CD8-positive, alpha-beta memory T cell (primary cell): ENCODE measurements around the gene GJB5. TPM values are rescaled to one million over a fixed set of nuclear protein-coding genes. Genes with fewer than 3 reads are reported as not detected.

Experiments used
- CTCF ChIA-PET: fragments of 350-600 bp; sonication (Branson Sonifier 250); formaldehyde crosslinking; loops from one replicate; lab custom pipeline; 2021; ENCODE audit warnings: antibody characterized with exemption; lab: Charles Lee
- POLR2A ChIA-PET: fragments of 350-600 bp; sonication (Branson Sonifier 250); formaldehyde crosslinking; loops from one replicate; lab custom pipeline; 2021; ENCODE audit warnings: antibody characterized with exemption; lab: Charles Lee
- DNase-seq, 5 donors: peaks; one replicate each; pipeline versions ENCODE4 v3.0.0 to v3.0.0-alpha.2; 2020 to 2022; ENCODE audit warnings: mixed read lengths in 1 of 5
- H3K27ac ChIP-seq: one replicate; pipeline ENCODE4 v1.7.0; 2013; ENCODE audit warnings: low read depth, mild to moderate bottlenecking, low read length, moderate library complexity
- H3K27me3 ChIP-seq: 2 replicates; pipeline ENCODE4 v1.7.0; 2013; ENCODE audit warnings: low read length, mild to moderate bottlenecking; ENCODE audit not compliant: insufficient read depth, poor library complexity, severe bottlenecking
- H3K36me3 ChIP-seq: 2 replicates; pipeline ENCODE4 v1.7.0; 2013; ENCODE audit warnings: mild to moderate bottlenecking, low read length, moderate library complexity; ENCODE audit not compliant: insufficient read depth
- H3K4me1 ChIP-seq: 2 replicates; pipeline ENCODE4 v1.7.0; 2013; ENCODE audit warnings: mild to moderate bottlenecking, low read length, moderate library complexity; ENCODE audit not compliant: insufficient read depth
- H3K4me3 ChIP-seq: 2 replicates; pipeline ENCODE4 v1.7.0; 2013; ENCODE audit warnings: mild to moderate bottlenecking, low read length
- H3K9me3 ChIP-seq: 2 replicates; pipeline ENCODE4 v1.7.0; 2013; ENCODE audit warnings: mild to moderate bottlenecking, low read length
- H3K27ac Mint-ChIP-seq, 8 donors: one replicate each; pipeline ENCODE4 v1.8.0; 2020 to 2021; ENCODE audit warnings: mixed read lengths in 8 of 8, mild to moderate bottlenecking in 6 of 8, inconsistent platforms in 3 of 8, moderate library complexity in 3 of 8
- H3K27me3 Mint-ChIP-seq, 2 donors: one replicate each; pipeline ENCODE4 v1.8.0; 2020 to 2021; ENCODE audit warnings: mixed read lengths in 2 of 2, mild to moderate bottlenecking in 1 of 2, moderate library complexity in 1 of 2
- H3K36me3 Mint-ChIP-seq, 3 donors: one replicate each; pipeline ENCODE4 v1.8.0; 2020 to 2021; ENCODE audit warnings: mixed read lengths in 3 of 3, inconsistent platforms in 1 of 3, mild to moderate bottlenecking in 1 of 3
- H3K4me1 Mint-ChIP-seq, 3 donors: one replicate each; pipeline ENCODE4 v1.8.0; 2020 to 2021; ENCODE audit warnings: mixed read lengths in 3 of 3, inconsistent platforms in 1 of 3, mild to moderate bottlenecking in 1 of 3
- H3K4me3 Mint-ChIP-seq, 7 donors: one replicate each; pipeline ENCODE4 v1.8.0; 2020 to 2021; ENCODE audit warnings: mixed read lengths in 7 of 7, mild to moderate bottlenecking in 6 of 7, moderate library complexity in 4 of 7, inconsistent platforms in 2 of 7
- H3K9me3 Mint-ChIP-seq, 5 donors: one replicate each; pipeline ENCODE4 v1.8.0; 2020 to 2022; ENCODE audit warnings: mixed read lengths in 5 of 5, mild to moderate bottlenecking in 3 of 5, moderate library complexity in 2 of 5, inconsistent platforms in 1 of 5
- polyA plus RNA-seq: library from polyadenylated mRNA; unstranded; fragments of 300-500 nt; fragmentation: Illumina TruSeq; gene quantifications from one replicate; pipeline ENCODE4 v1.2.3, GENCODE V29; 2021
- total RNA-seq, 2 experiments: library from RNA; stranded (reverse); gene quantifications; one replicate each; pipeline ENCODE4 v1.2.3, GENCODE V29; 2021

GJB5 gene
- total and polyA plus RNA-seq, 3 experiments from 2014 or later: not detected

GRCh38 chr1:34794790-34795180 is 39.9 kb downstream of the GJB5 start:
- peaks cover 15% of the 10 kb centered on the region for H3K27me3 ChIP-seq
- POLR2A ChIA-PET: no interaction called here
- Mint-ChIP-seq H3K4me1 (peaks cover 2 to 5% (median 4%) of the 10 kb centered on the region in 3 donors), H3K4me3 (no peak overlapping the region), H3K36me3 (peaks cover 0 to 4% (median 0%) of the 10 kb centered on the region in 3 donors), H3K9me3 (no peaks in the 10 kb centered on the region), H3K27ac (no peak overlapping the region), H3K27me3 (peaks cover 30 to 37% of the 10 kb centered on the region in 2 donors)
- H3K4me1 ChIP-seq: no peaks in the 10 kb centered on the region
- CTCF ChIA-PET: no interaction called here
- no peak overlapping the region for H3K4me3 ChIP-seq
- H3K27ac ChIP-seq: no peak overlapping the region
- no peaks in the 10 kb centered on the region for H3K9me3 ChIP-seq
- H3K36me3 ChIP-seq: no peaks in the 10 kb centered on the region
- no peak for DNase-seq

- H3K36me3 ChIP-seq: no peaks in the 10 kb centered on the region
- CTCF ChIA-PET: no interaction called here
- peaks cover 15% of the 10 kb centered on the region for H3K27me3 ChIP-seq
- H3K27ac ChIP-seq: no peak overlapping the region
- Mint-ChIP-seq H3K9me3 (no peaks in the 10 kb centered on the region), H3K27me3 (peaks cover 21 to 29% of the 10 kb centered on the region in 2 donors), H3K36me3 (peaks cover 0 to 4% (median 0%) of the 10 kb centered on the region in 3 donors), H3K4me1 (peaks cover 2 to 5% (median 4%) of the 10 kb centered on the region in 3 donors), H3K4me3 (no peak overlapping the region), H3K27ac (no peak overlapping the region)
- no peak overlapping the region for H3K4me3 ChIP-seq
- POLR2A ChIA-PET: no interaction called here
- H3K4me1 ChIP-seq: no peaks in the 10 kb centered on the region
- H3K9me3 ChIP-seq: no peaks in the 10 kb centered on the region
- no peak for DNase-seq
These were observed 41.1 kb downstream of the GJB5 start for GRCh38 chr1:34795916-34796315.

- Histone ChIP-seq H3K27ac (no peak overlapping the region), H3K9me3 (no peaks in the 10 kb centered on the region), H3K4me1 (no peaks in the 10 kb centered on the region), H3K4me3 (no peak overlapping the region), H3K27me3 (peaks cover 12% of the 10 kb centered on the region), H3K36me3 (no peaks in the 10 kb centered on the region)
- H3K4me1 Mint-ChIP-seq: peaks cover 2 to 5% (median 4%) of the 10 kb centered on the region in 3 donors
- no peaks in the 10 kb centered on the region for H3K9me3 Mint-ChIP-seq
- H3K36me3 Mint-ChIP-seq: peaks cover 0 to 4% (median 0%) of the 10 kb centered on the region in 3 donors
- H3K27ac Mint-ChIP-seq: no peak overlapping the region
- peaks cover 17 to 22% of the 10 kb centered on the region in 2 donors for H3K27me3 Mint-ChIP-seq
- no peak overlapping the region for H3K4me3 Mint-ChIP-seq
- ChIA-PET POLR2A (no interaction called here), CTCF (no interaction called here)
- DNase-seq: no peak
These were observed 42.1 kb downstream of the GJB5 start for GRCh38 chr1:34796990-34797389.

- Mint-ChIP-seq H3K27ac (no peak overlapping the region), H3K9me3 (peaks cover 0 to 10% (median 3%) of the 10 kb centered on the region in 5 donors), H3K4me1 (no peaks in the 10 kb centered on the region), H3K4me3 (no peak overlapping the region), H3K27me3 (peaks cover 0 to 6% of the 10 kb centered on the region in 2 donors), H3K36me3 (peaks cover 4 to 11% (median 4%) of the 10 kb centered on the region in 3 donors)
- Histone ChIP-seq H3K9me3 (no peaks in the 10 kb centered on the region), H3K36me3 (no peaks in the 10 kb centered on the region), H3K4me3 (no peak overlapping the region), H3K27ac (no peak overlapping the region), H3K27me3 (no peaks in the 10 kb centered on the region), H3K4me1 (no peaks in the 10 kb centered on the region)
- POLR2A ChIA-PET: no interaction called here
- no peak for DNase-seq
- CTCF ChIA-PET: no interaction called here
These were observed 45.4 kb downstream of the GJB5 start for GRCh38 chr1:34800214-34800613.

- Mint-ChIP-seq H3K36me3 (peaks cover 4 to 18% (median 4%) of the 10 kb centered on the region in 3 donors), H3K4me1 (no peaks in the 10 kb centered on the region), H3K4me3 (no peak overlapping the region), H3K27ac (no peak overlapping the region), H3K27me3 (peaks cover 0 to 4% of the 10 kb centered on the region in 2 donors), H3K9me3 (peaks cover 0 to 10% (median 3%) of the 10 kb centered on the region in 5 donors)
- DNase-seq: no peak
- no peaks in the 10 kb centered on the region for H3K4me1 ChIP-seq
- no peaks in the 10 kb centered on the region for H3K36me3 ChIP-seq
- ChIA-PET POLR2A (no interaction called here), CTCF (no interaction called here)
- H3K27ac ChIP-seq: no peak overlapping the region
- no peaks in the 10 kb centered on the region for H3K27me3 ChIP-seq
- no peaks in the 10 kb centered on the region for H3K9me3 ChIP-seq
- no peak overlapping the region for H3K4me3 ChIP-seq
These were observed 48.9 kb downstream of the GJB5 start for GRCh38 chr1:34803770-34804169.

GRCh38 chr1:34806396-34806795 is 51.5 kb downstream of the GJB5 start:
- H3K9me3 ChIP-seq: no peaks in the 10 kb centered on the region
- peaks cover 0 to 14% (median 3%) of the 10 kb centered on the region in 5 donors for H3K9me3 Mint-ChIP-seq
- no peak overlapping the region for H3K4me3 ChIP-seq
- POLR2A ChIA-PET: no interaction called here
- peaks cover 2 to 28% (median 4%) of the 10 kb centered on the region in 3 donors for H3K36me3 Mint-ChIP-seq
- H3K4me3 Mint-ChIP-seq: no peak overlapping the region
- no peak for DNase-seq
- H3K4me1 Mint-ChIP-seq: peaks cover 0 to 5% (median 0%) of the 10 kb centered on the region in 3 donors
- H3K4me1 ChIP-seq: no peaks in the 10 kb centered on the region
- CTCF ChIA-PET: no interaction called here
- no peaks in the 10 kb centered on the region for H3K27me3 Mint-ChIP-seq
- no peaks in the 10 kb centered on the region for H3K36me3 ChIP-seq
- H3K27ac Mint-ChIP-seq: no peak overlapping the region
- no peak overlapping the region for H3K27ac ChIP-seq
- H3K27me3 ChIP-seq: no peaks in the 10 kb centered on the region

Other genes with a start within 250 kb of the GJB5 start
- gene GJB4, start 4.7 kb downstream of the GJB5 start, total RNA-seq: not detected
- not detected for gene GJB4, start 4.7 kb downstream of the GJB5 start, polyA plus RNA-seq
- not detected for gene GJB3, start 26.2 kb downstream of the GJB5 start, total RNA-seq
- not detected for gene GJB3, start 26.2 kb downstream of the GJB5 start, polyA plus RNA-seq
- gene GJA4, start 38.0 kb downstream of the GJB5 start, total RNA-seq: not detected
- not detected for gene GJA4, start 38.0 kb downstream of the GJB5 start, polyA plus RNA-seq
- gene SMIM12, start 104.7 kb downstream of the GJB5 start, total RNA-seq: 10 to 100 TPM; 76.3 to 79.1 TPM
- gene SMIM12, start 104.7 kb downstream of the GJB5 start, polyA plus RNA-seq: 92.7 TPM
- gene DLGAP3, start 174.6 kb downstream of the GJB5 start, total RNA-seq: under 1 TPM; 0.59 to 0.82 TPM
- gene DLGAP3, start 174.6 kb downstream of the GJB5 start, polyA plus RNA-seq: not detected
- gene TMEM35B, start 230.3 kb downstream of the GJB5 start, total RNA-seq: 10 to 100 TPM; 31.3 to 32.0 TPM
- gene TMEM35B, start 230.3 kb downstream of the GJB5 start, polyA plus RNA-seq: 237 TPM